ENCODE results near the gene MMEL1. TPM values are rescaled to one million over a fixed set of nuclear protein-coding genes. Genes with fewer than 3 reads are reported as not detected.

Gene MMEL1, protein sequence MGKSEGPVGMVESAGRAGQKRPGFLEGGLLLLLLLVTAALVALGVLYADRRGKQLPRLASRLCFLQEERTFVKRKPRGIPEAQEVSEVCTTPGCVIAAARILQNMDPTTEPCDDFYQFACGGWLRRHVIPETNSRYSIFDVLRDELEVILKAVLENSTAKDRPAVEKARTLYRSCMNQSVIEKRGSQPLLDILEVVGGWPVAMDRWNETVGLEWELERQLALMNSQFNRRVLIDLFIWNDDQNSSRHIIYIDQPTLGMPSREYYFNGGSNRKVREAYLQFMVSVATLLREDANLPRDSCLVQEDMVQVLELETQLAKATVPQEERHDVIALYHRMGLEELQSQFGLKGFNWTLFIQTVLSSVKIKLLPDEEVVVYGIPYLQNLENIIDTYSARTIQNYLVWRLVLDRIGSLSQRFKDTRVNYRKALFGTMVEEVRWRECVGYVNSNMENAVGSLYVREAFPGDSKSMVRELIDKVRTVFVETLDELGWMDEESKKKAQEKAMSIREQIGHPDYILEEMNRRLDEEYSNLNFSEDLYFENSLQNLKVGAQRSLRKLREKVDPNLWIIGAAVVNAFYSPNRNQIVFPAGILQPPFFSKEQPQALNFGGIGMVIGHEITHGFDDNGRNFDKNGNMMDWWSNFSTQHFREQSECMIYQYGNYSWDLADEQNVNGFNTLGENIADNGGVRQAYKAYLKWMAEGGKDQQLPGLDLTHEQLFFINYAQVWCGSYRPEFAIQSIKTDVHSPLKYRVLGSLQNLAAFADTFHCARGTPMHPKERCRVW
- total RNA-seq (2014; rRNA removed; shearing (Covaris generic)) = not detected in 2 replicates

DNA sequence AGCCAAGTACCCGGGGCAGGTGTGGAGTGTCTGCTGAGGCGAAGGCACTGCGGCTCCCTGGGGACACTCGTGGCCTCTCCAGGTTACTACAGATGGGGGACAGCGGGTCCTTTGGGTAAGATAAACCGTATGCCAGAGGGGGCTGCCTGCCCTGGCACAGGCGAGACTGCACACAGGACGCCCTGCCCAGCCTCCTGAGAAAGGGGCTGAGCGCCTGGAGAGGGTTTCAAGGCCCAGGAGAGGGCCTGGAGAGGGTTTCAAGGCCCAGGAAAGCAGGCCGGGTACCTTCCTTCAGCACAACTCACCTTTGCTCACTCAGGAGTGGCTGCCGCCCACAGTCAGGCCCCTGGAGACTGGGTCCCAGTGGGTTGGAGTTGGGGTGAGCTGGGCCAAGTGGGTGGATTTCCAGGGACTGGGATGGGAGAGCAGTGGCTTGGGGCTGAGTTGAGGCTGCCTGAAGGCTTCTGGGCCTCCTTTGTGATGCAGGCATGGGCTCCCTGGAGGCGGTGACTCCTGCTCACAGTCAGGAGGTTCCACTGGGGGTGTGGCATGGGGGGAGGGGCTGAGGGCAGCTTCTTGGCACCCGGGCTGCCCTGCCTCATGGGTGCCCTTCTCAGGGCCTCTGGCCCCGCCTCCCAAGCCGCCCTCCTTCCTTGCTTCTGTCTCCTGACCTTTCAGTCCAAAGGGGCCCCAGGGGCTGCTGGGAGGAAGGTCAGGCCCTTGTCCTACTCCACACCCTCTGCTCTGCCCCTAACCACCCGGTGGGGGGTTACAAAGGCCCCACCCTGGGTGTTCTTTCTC, at the start of gene MMEL1:
Gene MMEL1, minus strand, starts transcription at position 456 of the 801 bp plus-strand sequence. CDS start 3,532 bp downstream, outside the sequence.

DNA sequence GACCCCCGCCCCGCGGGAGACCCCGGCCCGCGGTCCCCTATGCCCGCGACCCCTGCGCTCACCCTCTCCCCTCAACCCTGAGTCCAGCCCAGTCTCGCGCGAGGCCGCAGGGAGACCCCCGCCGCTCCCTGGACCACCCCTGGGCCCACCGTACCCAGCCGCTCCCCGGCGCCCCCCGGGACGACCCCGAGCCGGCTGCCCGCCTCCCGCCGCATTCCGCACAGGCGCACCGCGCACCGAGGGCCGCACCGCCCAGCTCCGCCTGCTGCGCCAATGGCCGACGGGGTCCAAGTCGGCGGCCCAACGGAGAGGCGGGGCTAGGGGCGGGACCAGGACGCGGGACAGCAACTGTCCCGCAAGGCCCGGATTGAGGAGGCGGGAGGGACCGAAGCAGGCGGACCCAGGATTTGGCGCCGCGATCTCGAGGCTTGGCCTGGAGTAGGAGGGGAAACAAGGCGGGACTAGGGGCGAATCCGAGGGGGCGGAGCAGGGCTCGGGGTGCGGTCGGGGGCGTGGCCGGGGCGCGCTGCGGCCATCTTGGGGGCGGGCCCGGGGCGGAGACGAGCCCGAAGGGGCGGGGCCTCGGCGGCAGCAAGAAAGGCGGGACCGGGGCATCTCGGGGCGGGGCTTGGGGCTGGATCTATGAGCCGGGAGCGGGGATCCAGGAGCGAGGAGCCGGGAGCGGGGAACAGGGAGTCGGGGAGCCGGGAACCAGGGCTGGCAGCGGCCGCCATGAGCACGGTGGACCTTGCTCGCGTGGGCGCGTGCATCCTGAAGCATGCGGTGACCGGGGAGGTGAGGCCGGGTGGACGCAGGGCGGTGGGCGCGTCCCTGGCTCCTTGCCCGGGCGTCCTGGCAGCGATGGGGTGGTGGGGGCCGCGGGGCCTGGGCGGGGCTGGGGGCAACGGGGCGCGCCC, 46.4 kb downstream of the MMEL1 start, which contains the start of gene PRXL2B:
Gene PRXL2B, plus strand, starts transcription at position 624 of the 917 bp plus-strand sequence. Its CDS starts 109 bp downstream, at position 733.

DNA sequence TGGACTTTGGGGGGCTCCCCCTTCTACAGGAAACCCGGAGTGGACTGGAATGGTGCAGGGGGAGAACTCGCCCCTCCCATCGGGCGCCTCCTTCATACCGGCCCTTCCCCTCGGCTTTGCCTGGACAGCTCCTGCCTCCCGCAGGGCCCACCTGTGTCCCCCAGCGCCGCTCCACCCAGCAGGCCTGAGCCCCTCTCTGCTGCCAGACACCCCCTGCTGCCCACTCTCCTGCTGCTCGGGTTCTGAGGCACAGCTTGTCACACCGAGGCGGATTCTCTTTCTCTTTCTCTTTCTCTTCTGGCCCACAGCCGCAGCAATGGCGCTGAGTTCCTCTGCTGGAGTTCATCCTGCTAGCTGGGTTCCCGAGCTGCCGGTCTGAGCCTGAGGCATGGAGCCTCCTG, 76.5 kb downstream of the MMEL1 start, which contains the start of gene TNFRSF14:
Gene TNFRSF14, plus strand, starts transcription at position 95 of the 401 bp plus-strand sequence. Its CDS starts 294 bp downstream, at position 389.

Other genes starting within 250 kb of the MMEL1 start
- 34.2 and 34.3 TPM in 2 replicates for gene MORN1, start 241.5 kb downstream of the MMEL1 start, total RNA-seq (2014; rRNA removed; shearing (Covaris generic))
- gene RER1, start 241.2 kb downstream of the MMEL1 start, total RNA-seq (2014; rRNA removed; shearing (Covaris generic)) = 87.6 and 97.9 TPM in 2 replicates
- gene PEX10, start 220.5 kb downstream of the MMEL1 start, total RNA-seq (2014; rRNA removed; shearing (Covaris generic)) = 44.3 and 47.3 TPM in 2 replicates
- not detected in 2 replicates for gene PLCH2, start 156.7 kb downstream of the MMEL1 start, total RNA-seq (2014; rRNA removed; shearing (Covaris generic))
- 29.5 and 31.4 TPM in 2 replicates for gene PANK4, start 106.4 kb downstream of the MMEL1 start, total RNA-seq (2014; rRNA removed; shearing (Covaris generic))
- not detected in 2 replicates for gene HES5, start 102.8 kb downstream of the MMEL1 start, total RNA-seq (2014; rRNA removed; shearing (Covaris generic))
- 8.8 and 9.9 TPM in 2 replicates for gene TNFRSF14, start 76.6 kb downstream of the MMEL1 start, total RNA-seq (2014; rRNA removed; shearing (Covaris generic))
- gene PRXL2B, start 46.2 kb downstream of the MMEL1 start, total RNA-seq (2014; rRNA removed; shearing (Covaris generic)) = 12.0 and 18.4 TPM in 2 replicates
- gene TTC34, start 168.7 kb upstream of the MMEL1 start, total RNA-seq (2014; rRNA removed; shearing (Covaris generic)) = 0.05 and 0.38 TPM in 2 replicates

All from A375 (cell line).